Stomach smooth muscle (tissue), 2 donors: Measurements from ENCODE around the gene SRGAP2B.
"Not testable (repeated sequence)": the region's sequence is repeated elsewhere in the genome, so short reads cannot be mapped to it uniquely, and the experiment has no call there.

Experiments
- H3K27ac ChIP-seq: one replicate; pipeline ENCODE4 v1.7.0; 2013; ENCODE audit warnings: mild to moderate bottlenecking, low read length, inconsistent platforms
- H3K27me3 ChIP-seq, 2 donors: one replicate each; pipeline ENCODE4 v1.7.0; 2013; ENCODE audit warnings: low read length in 2 of 2; ENCODE audit not compliant: insufficient read depth in 2 of 2, control insufficient read depth in 1 of 2
- H3K36me3 ChIP-seq, 2 donors: one replicate each; pipeline ENCODE4 v1.7.0; 2013; ENCODE audit warnings: low read length in 2 of 2; ENCODE audit not compliant: control insufficient read depth in 2 of 2, insufficient read depth in 2 of 2
- H3K4me1 ChIP-seq: one replicate; pipeline ENCODE4 v1.7.0; 2013; ENCODE audit warnings: low read length; ENCODE audit not compliant: control insufficient read depth, insufficient read depth
- H3K4me3 ChIP-seq, 2 donors: one replicate each; pipeline ENCODE4 v1.7.0; 2013; ENCODE audit warnings: low read length in 2 of 2
- H3K9ac ChIP-seq, 2 donors: one replicate each; pipeline ENCODE4 v1.7.0; 2013; ENCODE audit warnings: low read length in 2 of 2, mild to moderate bottlenecking in 1 of 2
- H3K9me3 ChIP-seq, 2 donors: one replicate each; pipeline ENCODE4 v1.7.0; 2013; ENCODE audit warnings: low read length in 2 of 2; ENCODE audit not compliant: control insufficient read depth in 2 of 2
- donor health status: healthy.
- donor health status: Pancreatic carcinoma.

SRGAP2B gene

DNA sequence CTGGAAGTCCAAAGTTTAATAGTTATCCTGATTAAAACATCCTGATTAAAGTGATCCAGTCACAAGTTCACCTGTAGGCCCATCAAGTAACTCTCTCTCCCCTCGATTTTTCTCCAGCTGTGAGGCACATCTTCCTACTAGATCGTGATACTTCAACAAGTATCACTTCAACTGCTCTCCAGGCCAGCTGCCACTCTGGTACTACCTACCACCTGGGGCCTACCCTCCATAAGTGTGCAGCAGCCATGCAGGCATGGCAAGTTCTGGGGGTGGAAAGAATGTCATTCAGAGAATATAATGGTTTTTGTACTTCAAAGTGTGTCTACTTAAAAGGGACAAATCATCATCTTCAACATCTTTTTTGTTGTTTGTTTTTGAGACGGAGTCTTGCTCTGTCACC is 14.9 kb downstream of the SRGAP2B start:
- not testable (repeated sequence) for H3K9ac ChIP-seq, H3K9me3 ChIP-seq, H3K27ac ChIP-seq, H3K36me3 ChIP-seq, H3K4me3 ChIP-seq, H3K4me1 ChIP-seq, H3K27me3 ChIP-seq

DNA sequence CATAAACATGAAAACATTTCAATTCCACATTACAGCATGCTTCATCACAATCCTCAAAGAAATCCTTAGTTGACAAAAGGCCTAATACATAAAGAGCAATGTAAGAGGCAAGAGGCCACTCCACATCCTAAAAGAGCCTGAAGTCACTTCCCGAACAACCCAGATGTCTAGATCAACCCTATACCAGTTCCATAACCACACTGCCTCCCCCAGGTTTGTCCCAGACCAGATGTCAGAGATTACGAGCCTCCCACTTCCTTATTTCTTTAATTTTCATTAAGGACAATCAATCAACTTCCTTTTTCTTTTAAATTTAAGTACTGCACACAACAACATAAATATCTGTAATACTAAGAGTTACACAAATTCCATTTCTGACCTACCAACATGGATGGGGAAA is 15.4 kb downstream of the SRGAP2B start:
- H3K4me1 ChIP-seq, H3K9ac ChIP-seq, H3K4me3 ChIP-seq, H3K27me3 ChIP-seq, H3K9me3 ChIP-seq, H3K27ac ChIP-seq, H3K36me3 ChIP-seq: not testable (repeated sequence)

DNA sequence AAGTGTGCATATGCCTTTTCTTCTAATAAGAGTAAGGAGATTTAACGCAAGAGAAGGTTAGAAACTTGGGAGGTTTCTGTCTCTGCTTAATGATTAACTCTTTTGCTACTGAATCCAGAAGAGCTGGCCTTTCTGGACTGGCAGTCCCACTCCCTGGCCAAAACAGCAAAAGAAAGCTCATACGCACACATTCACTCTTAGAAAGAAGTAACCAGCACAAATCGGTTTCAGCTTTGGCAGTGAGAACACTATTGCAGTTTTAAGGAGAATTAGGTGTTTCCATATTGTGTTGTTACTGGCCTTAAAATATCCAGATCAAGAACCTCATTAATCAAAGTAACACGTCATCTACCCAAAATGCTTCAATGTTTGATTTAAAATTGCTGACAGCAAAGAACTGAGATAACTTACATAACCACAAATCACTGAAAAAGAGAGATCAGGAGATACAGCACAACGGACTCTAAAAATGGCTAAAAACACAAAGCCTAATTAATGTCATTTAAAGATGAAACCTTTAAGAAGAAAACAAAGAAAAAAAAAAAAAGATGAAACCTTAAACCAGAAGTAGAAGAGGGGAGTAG is 16.2 kb downstream of the SRGAP2B start:
- H3K4me1 ChIP-seq, H3K27me3 ChIP-seq, H3K9ac ChIP-seq, H3K36me3 ChIP-seq, H3K9me3 ChIP-seq, H3K4me3 ChIP-seq, H3K27ac ChIP-seq: not testable (repeated sequence)

DNA sequence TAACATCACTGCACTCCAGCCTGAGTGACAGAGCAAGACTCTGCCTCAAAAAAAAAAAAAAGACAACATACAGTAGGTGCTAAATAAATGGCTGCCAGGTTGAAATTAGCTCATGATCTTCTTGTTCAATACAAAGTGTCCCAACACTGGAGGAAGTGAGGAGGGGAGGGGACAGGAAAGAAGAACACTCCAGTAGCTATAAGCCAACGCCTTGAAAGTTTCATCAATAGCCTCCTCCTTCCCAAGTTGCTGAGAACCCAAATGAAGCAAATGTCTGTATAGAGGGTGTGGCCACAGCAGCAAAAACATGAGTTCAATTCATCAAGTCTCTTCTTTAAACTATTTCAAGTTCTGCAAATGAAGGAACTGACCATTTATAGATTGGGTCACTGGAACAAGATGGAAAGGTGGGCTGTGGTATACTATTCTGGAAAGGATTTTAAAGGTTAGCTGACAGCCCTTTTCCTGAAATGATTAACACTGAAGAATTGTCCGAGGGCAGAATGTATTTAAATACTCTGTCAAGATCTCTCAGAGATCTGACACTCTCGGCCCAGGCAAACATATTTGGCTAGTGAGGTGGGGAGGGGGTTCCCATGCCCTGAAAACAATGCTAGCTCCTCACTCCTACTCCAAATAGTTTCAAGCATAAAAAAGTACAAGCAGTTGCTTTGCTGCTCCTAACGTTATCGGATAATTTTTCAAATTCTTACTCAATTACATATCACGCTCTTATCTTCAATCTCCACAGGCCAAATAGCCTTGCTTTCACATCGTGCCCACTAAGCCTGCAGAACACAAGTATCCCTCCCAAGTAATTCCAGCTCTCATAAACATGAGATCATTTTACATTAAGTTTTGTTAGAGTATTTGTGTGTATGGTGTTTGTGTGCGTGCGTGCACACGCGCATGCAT is 17.0 kb downstream of the SRGAP2B start:
- H3K27me3 ChIP-seq, H3K27ac ChIP-seq, H3K9me3 ChIP-seq, H3K36me3 ChIP-seq, H3K4me1 ChIP-seq, H3K4me3 ChIP-seq, H3K9ac ChIP-seq: not testable (repeated sequence)

DNA sequence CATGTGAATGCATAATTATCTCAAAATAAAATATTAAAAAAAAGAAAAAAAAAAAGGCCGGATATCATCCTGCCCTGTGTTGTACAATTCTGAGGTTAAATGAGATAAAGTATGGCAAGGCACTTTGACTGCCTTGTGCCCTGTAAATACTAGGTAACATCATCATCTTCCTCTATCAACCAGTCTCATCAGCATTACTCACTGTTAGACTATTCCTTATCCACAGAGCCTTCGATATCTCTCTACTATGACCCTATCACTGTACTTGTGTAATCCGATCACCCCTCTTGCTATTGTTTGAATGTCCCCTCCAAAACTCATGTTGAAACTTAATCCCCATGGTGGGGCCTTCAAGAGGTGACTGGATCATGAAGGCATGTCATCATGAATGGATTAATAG is 18.3 kb downstream of the SRGAP2B start:
- not testable (repeated sequence) for H3K27ac ChIP-seq, H3K9ac ChIP-seq, H3K4me1 ChIP-seq, H3K9me3 ChIP-seq, H3K27me3 ChIP-seq, H3K36me3 ChIP-seq, H3K4me3 ChIP-seq

DNA sequence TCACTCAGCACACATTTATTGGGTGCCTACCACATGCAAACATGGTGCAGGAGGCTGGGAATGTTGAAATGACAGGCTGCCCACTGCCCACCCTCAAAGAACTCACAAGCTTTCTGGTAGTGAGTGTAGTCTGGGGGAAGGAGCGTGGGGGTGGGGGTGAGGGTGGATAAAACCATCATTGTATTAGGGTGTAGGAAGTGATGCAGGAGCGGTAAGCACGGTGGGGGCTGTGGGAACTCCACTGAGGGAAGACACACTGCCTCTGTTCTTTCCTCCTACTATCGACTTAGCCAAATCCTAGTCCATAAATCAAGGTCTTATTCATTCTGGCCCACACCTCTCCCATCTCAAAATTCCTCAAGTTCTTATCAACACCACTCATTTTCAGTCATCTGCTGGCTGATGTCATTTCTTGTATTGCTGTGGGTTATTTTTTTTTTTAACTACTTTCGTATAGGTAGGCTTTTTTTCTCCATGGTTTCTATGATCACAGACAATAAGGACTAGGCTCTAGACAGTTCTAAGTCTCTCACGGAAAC is 21.0 kb downstream of the SRGAP2B start:
- not testable (repeated sequence) for H3K4me3 ChIP-seq, H3K9ac ChIP-seq, H3K4me1 ChIP-seq, H3K36me3 ChIP-seq, H3K27ac ChIP-seq, H3K27me3 ChIP-seq, H3K9me3 ChIP-seq

DNA sequence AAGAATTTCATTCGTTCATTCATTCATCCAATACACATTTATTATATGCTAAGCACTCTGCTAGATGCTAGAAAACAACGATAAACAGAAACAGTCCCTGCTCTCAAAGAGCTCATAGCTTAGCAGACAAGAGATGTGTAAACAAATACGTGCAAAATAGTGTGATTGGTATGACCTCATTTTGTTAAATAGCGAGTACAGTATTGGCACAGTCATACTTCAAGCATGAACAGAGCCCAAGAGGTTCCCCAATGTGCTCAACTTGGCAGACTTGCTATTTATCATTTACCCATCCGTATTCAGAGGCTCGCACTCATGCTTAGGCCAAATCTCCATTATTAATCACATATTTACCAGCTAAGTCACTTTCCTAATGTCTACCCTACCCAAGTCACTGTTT is 23.6 kb downstream of the SRGAP2B start:
- H3K4me1 ChIP-seq, H3K27me3 ChIP-seq, H3K4me3 ChIP-seq, H3K36me3 ChIP-seq, H3K9ac ChIP-seq, H3K9me3 ChIP-seq, H3K27ac ChIP-seq: not testable (repeated sequence)

DNA sequence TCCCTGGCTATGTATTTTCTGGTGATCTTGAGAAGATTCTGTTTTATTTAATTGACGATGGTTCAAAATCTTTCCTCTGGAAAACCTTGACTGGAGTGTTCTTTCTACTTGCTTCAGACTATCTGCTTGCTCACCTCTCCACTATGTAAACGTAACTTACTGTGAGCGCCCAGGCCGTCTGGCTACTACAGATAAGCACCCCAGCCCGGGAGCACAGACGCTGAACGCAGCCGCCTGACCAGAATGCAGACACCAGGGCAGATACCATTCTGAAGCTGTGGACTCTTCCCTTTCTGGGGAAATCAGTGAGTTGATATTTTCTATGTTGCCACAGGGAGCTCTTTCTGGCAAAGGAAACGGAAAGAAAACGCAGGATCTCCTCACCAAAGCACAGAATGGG is 28.6 kb downstream of the SRGAP2B start:
- H3K4me1 ChIP-seq, H3K36me3 ChIP-seq, H3K4me3 ChIP-seq, H3K9ac ChIP-seq, H3K27ac ChIP-seq, H3K27me3 ChIP-seq, H3K9me3 ChIP-seq: not testable (repeated sequence)

DNA sequence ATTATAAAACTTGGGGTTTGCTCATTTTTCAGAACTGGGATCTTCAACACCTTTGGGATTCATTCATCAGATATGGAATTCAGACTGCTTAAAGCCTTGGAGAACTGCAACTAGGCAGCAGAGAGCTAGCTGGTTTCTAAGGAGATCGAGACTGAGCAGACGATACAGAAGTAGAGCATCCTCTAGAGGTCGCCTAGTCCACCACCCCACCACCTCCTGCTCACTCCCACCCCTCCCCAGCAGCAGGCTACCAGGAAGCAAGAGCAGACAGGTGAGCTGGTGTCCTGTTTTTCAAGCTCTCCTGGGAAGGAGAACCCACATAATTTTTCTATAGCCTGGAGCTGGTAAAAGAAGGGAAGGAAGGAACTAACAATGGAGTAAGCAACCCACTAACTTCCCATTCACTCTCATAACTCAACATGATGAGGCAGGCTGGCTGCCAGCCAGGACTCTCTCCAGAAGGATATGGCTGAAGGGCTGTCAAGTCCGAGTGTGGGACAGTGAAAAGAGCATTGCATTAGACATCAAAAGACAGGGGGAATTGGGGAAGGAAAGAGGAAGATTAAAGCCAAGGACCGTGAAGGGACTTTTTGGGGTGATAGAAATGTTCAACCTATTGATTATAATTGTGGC is 29.8 kb downstream of the SRGAP2B start:
- not testable (repeated sequence) for H3K9me3 ChIP-seq, H3K36me3 ChIP-seq, H3K9ac ChIP-seq, H3K27me3 ChIP-seq, H3K4me3 ChIP-seq, H3K4me1 ChIP-seq, H3K27ac ChIP-seq

DNA sequence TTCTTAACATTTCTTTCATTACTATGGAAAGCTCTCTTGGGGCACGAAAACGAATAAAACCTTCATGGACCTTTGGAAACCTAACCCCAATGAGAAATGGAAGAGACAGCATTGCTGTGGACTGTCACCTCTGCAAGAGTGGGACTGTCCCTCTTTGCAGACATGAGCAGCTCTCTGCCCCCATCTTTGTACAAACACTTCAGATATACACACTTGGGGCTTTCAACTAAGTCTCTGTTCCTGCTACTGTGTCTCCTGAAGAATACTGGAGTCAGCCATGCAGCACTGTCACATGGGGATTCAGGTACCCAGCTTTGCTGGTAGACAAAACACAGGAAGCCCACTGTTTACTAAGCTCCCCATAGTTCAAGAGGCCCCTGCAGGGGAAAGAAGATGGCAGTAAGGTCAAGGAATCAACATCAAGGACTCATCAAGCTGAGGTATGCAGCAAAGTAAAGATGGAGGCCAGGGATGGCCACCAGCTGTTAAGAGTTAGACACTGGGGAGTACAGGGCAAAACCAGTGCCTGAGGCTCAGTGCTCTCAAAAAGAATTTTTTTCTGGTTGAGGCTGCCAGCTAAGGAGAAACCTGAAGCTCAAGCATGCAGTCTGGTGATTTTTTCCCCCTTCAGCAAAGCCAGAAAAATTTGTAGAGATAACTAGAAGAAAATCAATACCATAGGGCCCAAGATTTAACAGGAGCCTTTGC is 31.0 kb downstream of the SRGAP2B start:
- H3K9me3 ChIP-seq, H3K36me3 ChIP-seq, H3K4me3 ChIP-seq, H3K9ac ChIP-seq, H3K27ac ChIP-seq, H3K27me3 ChIP-seq, H3K4me1 ChIP-seq: not testable (repeated sequence)
